HG03045 (cell line): Measurements from ENCODE around the gene FYN.

Experiments
- ATAC-seq: cut with Tn5 transposase; IDR thresholded peaks from one replicate; pipeline ENCODE4 v1.9.1; 2021; ENCODE audit warnings: mild to moderate bottlenecking, moderate library complexity; ENCODE audit not compliant: unreplicated experiment

FYN gene

DNA sequence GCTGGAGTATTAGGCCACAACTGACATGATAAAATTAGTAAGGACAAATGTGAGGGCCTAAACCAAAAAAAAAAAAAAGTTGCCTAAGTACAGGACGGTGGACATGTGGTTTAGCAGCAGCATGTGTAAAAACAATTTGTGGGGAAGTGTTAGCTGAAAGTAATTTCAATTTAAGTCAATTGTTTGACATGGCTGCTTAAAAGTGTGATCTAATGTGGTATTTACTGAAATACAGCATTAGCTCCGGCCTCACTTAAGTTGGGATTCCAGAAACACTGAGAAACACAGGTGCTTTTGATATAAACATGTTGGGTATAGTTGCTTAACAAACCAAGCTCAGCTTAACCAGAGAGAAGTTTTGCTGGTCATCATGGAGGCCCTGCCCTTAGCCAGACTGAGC is 119.7 kb downstream of the FYN start:
- ATAC-seq = no peak

DNA sequence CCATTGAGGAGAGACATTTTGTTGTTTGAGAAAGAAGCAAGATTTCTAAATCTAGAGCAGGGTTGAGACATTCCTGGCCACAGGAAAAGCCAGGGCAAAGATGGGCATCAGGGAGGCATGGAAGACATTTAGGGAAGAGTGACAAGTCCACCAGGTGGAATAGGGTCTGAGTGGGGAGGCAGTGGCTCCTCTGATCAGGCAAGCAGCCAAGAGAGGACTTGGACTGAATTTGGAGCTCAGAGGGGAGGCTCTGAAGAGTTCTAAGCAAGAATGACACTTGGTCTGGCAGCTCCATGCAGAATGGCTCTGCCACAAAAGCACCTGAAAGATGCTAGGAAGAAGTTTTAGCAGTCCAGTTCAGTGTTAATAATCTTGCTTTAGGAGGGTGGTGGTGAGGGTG is 120.8 kb downstream of the FYN start:
- ATAC-seq = no peak

DNA sequence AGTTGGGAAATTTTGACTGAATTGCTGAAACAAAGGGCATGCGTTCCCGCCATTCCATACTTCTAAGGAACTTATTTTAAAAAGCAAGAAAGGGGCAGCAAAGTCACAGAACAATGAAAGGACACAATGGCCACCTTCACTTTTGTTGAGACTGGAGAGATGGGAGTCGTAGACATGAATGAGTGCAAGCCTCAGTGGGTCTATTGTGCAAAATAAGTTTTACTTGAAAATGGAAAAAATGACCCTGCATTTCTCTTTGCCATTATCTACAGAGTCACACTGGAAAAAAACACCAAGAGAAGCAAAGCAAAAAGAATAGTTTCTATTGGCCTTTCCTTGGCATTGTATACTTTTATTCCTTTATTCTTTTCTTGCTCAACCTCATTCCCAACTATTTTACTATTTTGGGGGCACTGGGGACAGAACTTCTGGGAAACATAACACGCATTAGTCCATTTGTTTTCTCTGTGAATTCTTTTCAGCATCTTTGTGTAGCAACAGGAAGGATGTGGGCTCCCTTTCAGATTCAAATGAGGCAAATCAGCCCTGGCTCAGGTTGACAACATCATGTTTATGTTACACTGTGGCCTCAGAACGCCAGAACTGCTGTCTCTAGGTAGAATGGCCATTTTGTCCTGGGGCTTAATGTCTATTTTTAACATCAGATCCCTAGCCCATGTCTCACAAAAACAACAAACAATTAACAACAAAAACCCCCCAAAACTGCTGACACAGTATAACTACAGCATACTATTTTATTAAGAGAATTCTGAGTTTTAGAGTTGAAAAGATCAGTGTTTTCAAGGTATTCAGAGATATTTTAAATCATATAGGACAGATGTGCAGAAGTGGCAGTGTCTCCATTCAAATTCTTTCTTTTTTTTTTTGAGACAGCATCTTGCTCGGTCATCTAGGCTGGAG is 122.2 kb downstream of the FYN start:
- ATAC-seq = peak; percentile 81

DNA sequence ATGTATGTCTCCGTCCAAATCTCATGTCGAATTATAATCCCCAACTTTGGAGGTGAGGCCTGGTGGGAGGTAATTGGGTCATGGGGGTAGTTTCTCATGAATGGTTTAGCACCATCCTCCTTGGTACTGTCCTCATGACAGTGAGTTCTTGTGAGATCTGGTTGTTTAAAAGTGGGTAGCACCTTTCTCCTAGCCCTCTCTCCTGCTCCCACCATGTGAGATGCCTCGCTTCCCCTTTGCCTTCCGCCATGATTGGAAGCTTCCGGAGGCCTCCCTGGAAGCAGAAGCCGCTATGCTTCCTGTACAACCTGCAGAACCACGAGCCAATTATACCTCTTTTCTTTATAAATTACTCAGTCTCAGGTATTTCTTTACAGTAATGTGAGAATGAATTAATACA is 123.1 kb downstream of the FYN start:
- ATAC-seq = no peak

DNA sequence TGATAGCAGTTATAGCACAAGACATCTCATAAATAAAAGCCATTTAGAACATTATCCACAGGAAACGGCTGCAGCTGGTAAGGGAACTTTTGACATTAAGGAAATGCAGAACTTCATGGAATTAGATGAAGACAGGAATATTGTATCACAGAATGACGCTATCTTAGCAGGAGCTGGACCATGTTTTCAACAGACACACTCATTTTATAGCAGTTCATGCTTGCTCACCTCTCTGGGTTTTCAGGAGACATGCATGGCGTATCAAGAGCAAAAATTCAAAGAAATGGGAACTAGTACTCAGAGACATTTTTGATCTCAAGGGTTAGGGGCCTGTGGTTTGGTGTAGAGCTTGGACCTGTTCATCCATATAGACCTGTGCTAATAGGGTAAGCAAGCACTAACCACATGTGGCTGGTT is 125.0 kb downstream of the FYN start:
- ATAC-seq = no peak

DNA sequence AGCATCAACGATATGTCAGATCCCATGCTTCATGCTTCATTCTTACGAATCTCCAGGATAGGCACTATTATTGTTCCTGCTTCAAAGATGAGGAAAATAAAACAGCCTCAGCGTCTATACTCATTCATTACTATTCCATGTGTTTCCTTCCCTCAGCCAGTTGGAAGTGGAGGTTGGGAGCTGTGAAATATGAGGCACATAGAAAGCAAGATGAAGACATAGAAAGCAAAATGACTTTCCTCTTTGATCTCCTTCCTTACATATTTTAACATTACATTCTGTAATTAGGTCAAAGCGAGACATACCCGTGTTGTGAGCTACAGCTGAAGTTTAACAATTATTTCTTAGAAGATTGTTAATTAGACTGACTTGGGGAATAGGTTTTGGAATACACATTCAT is 125.4 kb downstream of the FYN start:
- ATAC-seq = no peak

DNA sequence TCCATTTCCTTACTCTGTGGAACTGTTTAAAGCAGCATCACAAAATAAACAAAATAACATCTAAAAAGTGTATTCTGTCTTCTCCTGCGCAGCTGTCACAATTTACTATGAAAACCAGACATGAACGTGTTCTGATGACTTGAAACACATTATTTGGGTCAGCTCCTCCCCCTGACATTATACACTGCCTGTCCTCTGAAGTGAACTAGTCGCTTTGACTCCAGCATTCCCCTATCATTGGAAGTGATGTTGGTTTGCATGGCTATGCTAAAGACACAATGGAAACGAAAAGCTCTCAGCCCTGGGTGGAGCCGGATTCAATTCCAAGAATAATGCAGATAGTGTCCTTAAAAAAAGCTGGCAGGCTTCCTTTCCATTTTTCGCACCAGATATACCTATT is 125.9 kb downstream of the FYN start:
- ATAC-seq = no peak

DNA sequence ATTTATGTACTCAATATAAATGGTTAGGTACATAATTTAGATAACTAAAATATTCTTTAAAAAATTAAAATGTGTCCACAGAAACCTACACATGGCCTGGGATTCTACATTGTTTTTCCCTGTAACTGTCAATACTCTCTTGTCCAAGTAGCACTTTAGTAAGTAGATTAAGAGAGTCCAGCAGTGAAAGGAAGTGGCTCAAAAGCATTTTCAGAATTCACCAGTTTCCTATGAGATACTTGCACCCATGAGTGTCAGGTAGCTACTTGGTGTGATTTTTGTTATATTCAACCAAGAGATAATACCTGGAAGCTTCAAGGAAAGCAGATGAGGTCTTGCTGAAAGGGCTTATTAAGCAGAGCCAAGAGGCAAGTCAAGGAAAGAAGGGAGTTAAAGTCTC is 126.3 kb downstream of the FYN start:
- ATAC-seq = no peak

DNA sequence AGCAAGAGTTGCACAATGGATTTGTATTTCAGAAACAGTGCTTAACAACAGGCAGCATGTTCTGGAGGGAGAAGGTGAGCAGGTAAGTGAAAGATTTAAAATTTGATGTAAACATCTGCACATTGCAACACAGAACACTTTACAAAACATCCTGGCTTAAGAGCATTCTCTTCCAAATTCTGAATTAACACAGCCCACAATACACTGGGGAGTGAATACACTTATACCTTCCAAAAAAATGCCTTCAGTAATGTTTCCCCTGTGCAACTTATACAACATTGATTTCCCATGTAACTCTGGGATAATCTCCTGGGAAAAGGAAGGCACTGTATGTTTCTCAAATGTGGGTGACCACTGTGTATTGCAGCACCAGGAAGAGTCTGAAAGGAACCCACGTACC is 127.6 kb downstream of the FYN start:
- ATAC-seq = no peak

DNA sequence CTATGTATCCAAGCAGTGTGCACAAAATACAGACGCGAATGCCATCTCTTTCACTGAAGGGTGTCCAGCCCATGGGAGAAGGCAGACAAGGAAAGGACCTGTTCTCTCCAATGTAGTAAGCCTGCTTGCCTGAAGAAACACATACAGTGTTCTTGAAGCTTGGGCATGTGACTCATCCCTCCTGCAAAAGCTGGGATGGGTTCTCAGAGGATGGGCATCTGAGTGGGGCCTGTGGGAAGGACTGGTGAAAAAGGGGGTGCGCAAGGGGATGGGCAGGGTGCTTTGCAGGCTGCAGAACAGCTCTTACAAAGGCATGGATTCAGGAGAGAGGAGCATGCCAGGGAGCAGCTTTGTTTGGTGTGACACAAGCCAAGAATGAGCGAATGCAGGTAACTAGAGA is 128.1 kb downstream of the FYN start:
- no peak for ATAC-seq

DNA sequence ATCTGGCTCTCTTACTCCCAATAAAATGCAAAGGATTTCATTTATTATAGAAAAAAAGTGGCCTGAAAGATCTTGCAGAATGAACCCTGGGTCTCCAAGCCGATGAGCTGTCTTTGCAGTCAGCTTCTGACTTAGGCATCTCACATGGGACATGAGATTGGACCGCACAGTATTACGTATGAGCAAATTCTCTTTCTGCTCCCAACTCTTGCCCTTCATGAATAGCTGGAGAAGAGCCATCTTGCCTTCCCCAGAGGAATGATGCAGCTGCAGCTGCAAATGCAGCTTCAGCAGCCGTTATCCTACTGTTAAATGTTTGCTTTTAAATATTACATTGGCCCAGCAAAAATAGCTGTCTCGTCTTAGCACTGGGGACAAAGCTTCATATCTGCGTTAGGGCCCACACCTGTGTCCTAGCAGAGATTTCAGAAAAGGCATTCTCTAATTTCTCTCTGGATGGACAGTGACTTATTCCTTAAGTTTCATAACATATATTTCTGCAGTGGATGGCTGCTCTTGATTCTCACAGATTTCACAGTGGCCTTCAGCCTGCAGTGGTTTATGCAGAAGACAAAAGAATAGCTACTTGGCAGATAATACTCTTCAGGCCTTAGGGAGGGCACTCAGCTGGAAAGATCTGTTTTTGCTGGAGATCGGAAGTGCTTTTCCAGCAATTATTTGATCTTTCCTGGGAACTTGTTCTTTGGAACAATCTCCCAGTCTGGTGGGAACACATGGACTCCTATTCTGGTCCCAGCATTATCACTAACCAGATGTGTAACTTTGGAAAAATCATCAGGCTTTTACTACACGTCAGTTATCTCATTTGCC is 129.2 kb downstream of the FYN start:
- no peak for ATAC-seq

DNA sequence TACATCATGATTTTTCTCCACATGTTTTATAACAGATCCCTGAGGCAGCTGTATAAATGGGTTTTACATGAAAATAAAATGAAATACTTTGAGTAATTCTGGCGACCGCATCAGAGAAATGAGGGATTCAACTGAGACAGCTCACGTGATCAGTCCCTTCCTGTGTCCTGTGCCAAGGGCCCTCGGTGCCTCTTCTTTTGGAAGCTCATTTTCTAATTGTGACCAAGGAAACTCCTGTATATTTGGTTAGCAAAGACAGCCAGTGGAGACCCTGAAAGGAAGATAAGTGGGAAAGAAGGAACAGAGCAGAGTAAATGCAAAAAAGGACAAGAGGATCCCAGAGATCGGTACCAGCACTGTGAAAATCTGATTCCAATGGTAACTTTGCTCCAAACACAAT is 129.9 kb downstream of the FYN start:
- ATAC-seq = no peak

DNA sequence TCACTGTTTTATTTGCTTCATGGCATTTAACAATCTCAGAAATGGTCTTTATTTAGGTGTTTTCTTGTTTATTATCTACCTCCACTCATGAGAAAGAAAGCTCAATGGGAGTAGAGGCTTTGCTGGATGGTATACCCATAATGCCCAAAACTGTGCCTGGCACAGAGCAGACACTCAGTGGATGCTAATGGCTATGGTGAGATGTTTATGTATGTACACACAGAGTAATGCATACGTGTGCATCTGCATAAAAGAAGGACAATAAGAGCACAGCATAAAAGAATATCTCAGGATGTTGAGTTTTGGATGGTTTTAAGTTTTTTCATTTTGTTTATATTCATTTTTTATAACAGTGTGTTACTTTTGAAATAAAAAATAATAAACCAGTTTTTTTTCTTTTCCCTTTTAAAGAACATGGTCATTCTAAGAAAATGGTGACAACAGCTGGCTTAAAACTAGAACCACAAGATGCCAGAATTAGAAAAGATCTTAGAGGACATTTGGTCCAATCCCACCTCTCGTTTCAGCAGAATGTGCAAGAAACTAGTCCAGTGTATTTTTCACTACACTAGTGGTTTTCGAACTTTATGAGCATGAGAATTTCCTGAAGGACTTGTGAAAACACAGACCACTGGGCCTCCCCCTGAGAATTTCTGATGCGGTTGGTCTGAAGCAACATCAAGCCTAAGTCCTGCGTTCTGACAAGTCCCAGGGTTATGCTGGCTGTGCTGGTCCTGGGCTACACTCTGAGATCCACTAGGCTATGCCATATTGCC is 131.9 kb downstream of the FYN start:
- ATAC-seq = no peak

DNA sequence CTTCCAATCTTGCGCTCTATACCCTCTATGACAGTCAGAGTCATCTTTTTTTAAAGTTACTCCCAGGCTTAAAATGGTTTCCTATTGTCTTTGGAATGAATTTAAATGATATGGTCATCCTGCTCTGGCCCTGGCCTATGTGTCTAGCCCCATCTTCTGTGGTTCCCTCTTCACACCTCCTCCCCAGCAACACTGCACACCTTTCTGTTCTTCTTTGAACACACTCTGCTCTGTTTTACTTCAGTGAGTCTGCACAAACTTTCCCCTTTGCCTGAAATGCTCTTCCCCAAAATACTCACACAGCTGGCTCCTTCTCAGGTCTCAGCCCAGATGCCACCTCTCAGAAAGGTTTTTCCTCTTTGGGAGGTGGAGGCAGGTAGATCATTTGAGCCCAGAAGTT is 132.7 kb downstream of the FYN start:
- ATAC-seq = no peak

DNA sequence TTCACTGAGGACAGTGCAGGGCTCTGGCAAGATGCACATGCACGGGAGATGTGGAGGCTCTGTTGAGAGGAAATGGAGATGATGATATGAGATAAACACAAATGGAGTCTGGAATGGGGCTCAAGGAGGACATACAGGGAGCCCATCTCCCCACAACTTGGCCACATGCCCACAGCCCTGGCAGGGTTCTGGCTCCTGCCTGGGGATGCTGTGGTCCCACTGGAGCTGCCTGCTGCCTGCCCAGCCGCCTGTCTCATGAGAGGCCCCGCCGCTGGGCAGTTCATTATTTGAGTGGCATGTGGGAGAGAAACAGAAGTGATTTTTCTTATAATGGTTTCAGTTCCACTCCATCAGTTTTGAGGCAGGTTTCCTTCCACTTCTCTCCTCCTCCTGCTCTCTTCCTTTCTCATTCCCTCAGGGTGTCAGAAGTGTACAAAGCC is 134.0 kb downstream of the FYN start:
- ATAC-seq = no peak

DNA sequence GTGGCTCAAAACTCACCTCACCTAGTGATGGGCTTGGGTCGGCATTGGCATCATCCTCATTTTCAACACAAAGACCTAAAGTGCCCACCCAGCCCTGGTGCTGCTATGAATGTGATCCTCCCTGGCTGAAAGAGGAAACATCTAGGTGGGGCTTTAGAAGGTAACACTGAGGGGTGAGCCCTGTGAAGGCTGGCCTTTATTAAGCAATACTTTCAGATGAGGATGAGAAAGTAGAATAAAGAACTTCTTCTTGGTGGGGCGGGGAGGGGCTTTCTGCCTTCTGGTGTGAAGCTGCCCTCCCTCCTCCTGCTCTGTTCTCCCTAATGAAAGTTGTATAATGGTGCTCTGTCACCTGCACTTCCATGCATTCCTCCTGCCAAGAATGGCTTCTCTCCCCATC is 134.6 kb downstream of the FYN start:
- ATAC-seq = no peak

DNA sequence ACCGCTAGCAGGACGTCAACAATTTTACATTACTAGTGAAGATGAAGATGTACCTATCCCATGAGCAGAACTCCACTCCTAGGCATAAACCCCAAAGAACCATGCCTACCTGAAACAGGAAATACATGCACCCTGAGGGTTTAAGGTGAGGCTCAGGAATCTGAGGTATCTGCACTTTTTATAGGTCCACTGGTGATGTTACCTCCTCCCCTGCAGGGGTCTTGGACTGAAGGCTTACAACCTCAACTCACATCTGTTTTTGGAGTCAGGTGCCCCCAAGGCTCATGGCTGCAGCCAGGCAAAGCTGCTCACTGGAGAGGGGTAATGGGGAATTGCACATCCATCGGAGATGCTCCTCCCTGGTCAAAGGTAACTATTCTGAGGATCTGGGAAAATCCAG is 135.1 kb downstream of the FYN start:
- ATAC-seq = no peak

DNA sequence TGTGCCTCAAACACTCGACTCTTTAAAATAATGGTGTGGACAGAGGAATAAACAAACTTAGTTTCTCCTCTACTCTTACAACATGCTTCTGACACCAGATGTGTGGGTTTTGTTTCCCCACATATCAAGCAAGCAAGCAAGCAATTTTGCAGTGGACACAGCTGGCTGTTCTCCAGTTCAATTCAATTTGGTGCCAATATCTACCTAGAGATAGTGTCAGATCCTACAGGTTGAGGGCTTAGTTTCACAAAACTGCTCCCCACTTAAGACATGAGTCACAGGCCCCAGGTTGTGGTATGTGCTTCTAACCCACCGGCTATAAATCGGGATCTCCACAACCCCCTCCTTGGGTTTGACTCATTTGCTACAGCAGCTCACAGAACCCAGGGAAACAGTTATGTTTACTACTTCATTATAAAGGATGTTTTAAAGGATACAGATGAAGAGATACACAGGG is 136.2 kb downstream of the FYN start:
- ATAC-seq = no peak

DNA sequence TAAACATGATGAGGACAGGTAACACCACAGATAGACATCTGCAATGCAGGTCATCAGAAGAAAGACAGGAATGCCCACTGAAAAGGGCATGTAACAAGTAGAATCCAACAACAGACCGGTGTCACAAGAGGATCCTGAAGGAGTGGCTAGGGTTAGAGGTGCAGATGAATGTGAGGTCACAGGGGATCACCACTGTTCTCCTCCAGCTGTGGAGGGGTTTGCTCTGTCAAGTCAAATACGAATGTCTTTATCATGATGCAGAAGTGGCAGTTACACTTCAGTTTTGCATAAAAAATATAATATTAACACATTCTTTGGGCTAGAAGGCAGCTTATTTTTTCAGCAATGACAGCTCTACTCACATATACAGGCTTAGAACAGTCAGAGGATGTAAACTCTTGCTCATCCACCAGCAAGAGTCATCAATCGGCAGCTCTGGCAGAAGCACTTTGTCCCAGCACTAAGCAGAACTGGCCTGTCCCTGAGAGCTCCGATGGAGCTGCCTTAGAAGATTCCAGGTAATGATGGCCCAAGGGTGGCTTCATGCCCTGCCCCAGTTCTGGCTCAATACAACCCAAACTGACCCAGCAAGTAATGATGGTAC is 137.1 kb downstream of the FYN start:
- no peak for ATAC-seq
